Measurements from ENCODE around the gene SLC9A3.

The SLC9A3 gene

GRCh38 chr5:504326-505154, 19.7 kb downstream of the SLC9A3 start:
- DNase-seq, result no peak

GRCh38 chr5:502325-503079, 21.7 kb downstream of the SLC9A3 start:
- no peak for DNase-seq

- no peak for DNase-seq
Observed at GRCh38 chr5:501831-502184, 22.4 kb downstream of the SLC9A3 start.

DNA sequence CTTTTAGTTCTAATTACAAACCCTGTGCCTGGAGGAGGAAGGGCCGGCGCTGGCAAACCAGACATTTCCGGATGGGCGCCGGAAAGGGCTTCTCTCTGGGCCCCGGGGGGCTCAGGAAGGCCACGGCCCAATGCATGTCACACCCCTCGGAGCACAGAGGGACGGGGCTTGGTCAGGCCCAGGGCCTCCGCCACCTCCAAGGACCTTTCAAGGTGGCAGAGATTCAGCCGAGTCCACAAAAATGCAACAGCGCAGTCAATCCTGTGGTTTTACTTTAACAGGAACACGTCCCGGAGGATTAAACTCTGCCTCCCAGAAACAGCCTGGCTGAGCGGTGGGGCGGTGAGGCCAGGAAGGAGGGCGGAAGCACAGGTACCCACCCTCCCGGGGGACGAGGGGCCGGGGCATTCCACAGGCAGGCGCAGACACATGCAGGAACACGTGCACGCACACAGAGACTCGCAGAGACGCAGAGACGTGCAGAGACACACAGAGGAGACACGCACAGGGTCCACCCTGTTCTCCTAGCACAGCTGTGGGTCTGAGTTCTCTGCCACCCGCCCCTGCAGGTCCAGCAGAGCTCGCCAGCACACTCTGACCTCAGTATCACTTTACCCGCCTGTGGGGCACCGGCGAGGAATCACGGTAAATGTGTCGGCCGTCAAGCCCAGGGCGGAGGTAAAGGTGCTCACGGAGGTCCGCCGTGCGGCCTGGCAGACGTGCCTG, 23.0 kb downstream of the SLC9A3 start:
- no peak for DNase-seq

DNA sequence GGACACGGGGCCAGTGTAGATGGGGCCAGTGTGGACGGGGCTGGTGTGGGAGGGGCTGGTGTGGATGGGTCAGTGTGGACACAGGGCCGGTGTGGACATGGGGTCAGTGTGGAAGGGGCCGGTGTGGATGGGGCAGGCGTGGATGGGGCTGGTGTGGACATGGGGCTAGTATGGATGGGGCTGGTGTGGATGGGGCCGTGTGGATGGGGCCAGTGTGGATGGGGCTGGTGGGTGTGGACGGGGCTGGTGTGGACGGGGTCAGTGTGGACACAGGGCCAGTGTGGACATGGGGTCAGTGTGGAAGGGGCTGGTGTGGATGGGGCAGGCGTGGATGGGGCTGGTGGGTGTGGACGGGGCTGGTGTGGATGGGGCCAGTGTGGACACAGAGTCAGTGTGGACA, 23.8 kb downstream of the SLC9A3 start:
- DNase-seq, result no peak

DNA sequence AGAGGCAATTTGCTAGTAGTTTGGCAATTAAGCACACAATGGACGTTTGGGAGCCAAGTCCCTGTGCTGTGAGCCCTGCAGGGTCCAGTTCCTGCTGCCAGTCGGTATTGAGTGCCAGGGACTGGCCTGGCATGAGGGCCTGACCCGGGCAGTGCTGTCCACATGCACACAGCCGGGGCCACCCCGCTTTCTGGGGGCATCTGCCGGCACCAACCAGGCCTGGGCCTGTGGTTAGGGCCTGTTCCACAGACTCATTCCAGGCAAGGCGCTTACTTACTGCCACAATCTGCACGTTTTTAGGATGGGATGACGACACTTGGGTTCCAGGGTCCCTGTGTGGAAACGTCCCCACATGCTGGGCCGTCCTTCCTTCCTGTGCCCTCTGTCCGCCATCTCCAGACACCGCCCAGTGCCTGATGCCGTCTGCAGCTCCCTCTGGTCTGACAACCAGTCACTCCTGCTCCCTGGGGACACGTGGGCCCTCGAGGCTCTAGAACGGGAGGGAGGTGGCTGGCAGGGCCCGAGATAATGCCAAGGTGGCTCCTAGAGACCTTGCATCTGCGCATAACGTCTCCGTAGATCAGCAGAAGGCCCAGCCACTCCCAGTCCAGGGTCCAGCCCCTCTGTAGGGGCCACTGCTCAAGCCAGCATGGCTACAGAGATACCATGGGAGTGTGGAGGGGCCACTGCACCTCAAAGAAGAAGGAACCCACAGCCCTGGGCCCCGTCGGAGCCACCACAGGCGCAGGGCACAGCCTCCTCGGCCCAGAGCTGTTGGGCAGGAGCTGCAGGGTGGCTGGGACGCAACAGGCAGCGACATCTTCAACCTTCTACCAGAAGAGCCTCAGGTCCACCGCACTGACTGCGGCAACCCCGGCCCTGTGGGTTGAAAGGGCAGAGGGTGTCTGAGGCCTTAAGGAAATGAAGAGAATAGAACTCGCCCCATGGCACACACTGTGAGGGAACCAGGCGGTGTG, 24.7 kb downstream of the SLC9A3 start:
- DNase-seq, result no peak

- DNase-seq, result no peak
Observed at GRCh38 chr5:497871-498509, 26.3 kb downstream of the SLC9A3 start.

GRCh38 chr5:497090-497700, 27.1 kb downstream of the SLC9A3 start:
- no peak for DNase-seq

GRCh38 chr5:496028-496427, 28.2 kb downstream of the SLC9A3 start:
- DNase-seq, result no peak

DNA sequence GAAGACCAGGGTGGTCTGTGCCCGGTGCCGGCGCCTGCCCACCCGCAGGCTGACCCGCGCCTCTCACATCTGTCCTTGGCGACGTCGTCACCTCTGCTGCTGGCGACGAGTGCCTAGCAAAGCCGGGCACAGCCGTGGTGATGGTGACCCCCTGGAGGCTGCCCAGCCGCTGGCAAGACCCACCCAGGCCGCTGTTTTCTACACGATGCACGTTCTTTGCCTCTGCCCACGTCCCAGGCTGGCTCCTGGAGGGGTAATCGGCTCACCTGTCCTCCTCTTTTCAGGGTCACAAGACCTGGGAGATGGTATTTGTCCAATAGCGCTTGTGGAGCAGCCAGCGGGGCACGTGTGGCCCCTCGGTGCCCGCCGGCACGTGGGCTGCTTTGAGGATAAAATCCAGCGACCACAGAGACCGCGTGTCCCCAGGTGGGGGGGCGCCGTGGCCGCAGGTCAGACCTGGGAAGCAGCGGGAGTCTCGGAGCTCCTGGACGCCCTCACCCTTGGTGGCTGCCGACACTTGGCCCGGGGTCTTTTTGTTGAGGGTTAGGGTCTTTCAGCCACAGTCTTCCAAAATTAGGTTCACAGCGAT, 29.5 kb downstream of the SLC9A3 start:
- DNase-seq, result no peak

DNA sequence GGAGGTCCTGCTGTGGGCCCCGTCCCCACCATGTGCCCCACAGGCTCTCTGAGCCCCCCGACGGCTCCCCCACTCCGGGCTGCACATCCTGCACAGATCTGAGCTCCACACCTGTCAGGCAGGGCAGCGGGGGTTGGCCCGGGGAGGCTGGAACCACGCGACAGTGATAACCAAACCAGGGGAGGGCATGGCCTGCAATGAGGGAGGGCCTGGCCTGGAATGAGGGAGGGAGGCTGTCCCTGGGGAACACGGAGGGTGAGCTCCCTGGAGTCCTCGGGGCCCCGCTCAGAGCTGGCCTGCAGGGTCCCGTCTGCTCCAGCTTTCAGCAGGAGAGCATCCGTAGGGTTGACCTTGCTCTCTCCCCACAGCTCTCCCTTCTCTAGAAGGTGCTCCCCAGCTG, 30.5 kb downstream of the SLC9A3 start:
- no peak for DNase-seq

- DNase-seq, result no peak
Observed at GRCh38 chr5:493119-493701, 31.0 kb downstream of the SLC9A3 start.

DNA sequence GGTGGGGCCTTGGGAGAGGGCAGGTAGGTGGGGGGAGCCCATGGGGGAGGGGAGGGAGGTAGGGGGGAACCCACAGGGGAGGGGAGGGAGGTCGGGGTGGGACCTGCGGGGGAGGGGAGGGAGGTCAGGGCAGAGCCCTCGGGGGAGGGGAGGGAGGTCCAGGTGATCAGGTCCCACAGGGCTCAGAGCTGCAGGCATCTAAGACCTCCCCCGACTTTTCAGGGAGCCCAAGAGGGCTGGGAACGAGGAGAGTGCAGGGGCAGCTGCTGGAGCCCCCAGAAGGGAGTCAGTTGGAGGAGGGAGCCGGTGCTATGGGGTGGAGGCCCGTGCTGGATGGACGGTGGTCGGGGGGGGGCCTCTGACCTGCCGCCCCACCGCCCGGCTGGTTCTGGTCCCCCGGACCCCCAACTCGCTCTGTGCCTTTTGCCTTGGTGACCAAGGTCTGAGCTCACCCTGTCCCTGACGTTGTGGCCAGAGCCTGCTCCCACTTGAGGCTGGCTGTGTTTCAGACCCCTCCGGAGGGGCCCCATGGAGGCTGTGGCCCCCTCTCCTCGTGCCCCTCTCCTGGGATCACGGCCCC, 31.8 kb downstream of the SLC9A3 start:
- no peak for DNase-seq

DNA sequence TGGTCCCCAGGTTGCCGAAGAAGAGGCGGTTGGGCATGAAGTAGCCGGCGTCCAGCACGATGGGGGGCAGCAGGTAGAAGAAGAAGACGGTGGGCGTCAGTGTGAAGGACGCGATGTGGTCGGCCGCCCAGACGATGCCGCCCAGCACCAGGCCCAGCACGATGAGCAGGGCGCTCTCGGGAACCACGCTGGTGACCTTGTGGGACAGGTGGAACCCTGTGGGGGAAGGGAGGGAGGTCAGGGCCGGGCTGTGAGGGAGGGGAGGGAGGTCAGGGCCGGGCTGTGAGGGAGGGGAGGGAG, 32.4 kb downstream of the SLC9A3 start:
- no peak for DNase-seq

GRCh38 chr5:491119-491855, 33.0 kb downstream of the SLC9A3 start:
- no peak for DNase-seq

- no peak for DNase-seq
Observed at GRCh38 chr5:490116-491106, 33.8 kb downstream of the SLC9A3 start.

- DNase-seq, result no peak
Observed at GRCh38 chr5:489689-490080, 34.6 kb downstream of the SLC9A3 start.
